Measurements from ENCODE around the gene SP9. TPM values are rescaled to one million over a fixed set of nuclear protein-coding genes. Genes with fewer than 3 reads are reported as not detected.

Gene SP9
- total and polyA plus RNA-seq, 10 of the 15 experiments (the other 5 are each of a cell fraction or from before 2014, with no cell fraction given), result not detected

- Histone ChIP-seq H3K4me2 (ENCODE audit: control insufficient read depth, insufficient read depth) (no peak overlapping the region), H3K9ac (ENCODE audit: control insufficient read depth, insufficient read depth, low read length) (no peak overlapping the region), H3K79me2 (ENCODE audit: control insufficient read depth, insufficient read depth, low read length) (no peaks in the 10 kb centered on the region), H3K27me3 (replicated peaks in 1 of 2; ENCODE audit: control insufficient read depth in 2 of 2, insufficient read depth in 2 of 2, low read length in 1 of 2) (no peaks in the 10 kb centered on the region), H4K20me1 (ENCODE audit: control insufficient read depth, insufficient read depth) (no peaks in the 10 kb centered on the region), H3K27ac (ENCODE audit: control insufficient read depth, insufficient read depth) (no peak overlapping the region), H3K4me3 (no peak overlapping the region), H2AFZ (ENCODE audit: control insufficient read depth, low read depth, low read length) (no peak overlapping the region), H3K36me3 (ENCODE audit: control insufficient read depth in 2 of 2, insufficient read depth in 2 of 2, low read length in 1 of 2) (no peaks in the 10 kb centered on the region), H3K4me1 (ENCODE audit: control insufficient read depth, insufficient read depth, low read length) (no peaks in the 10 kb centered on the region), H3K9me3 (replicated peaks; ENCODE audit: control insufficient read depth, insufficient read depth, low read length) (no peaks in the 10 kb centered on the region)
- CTCF ChIA-PET, result no interaction called here
- WGBS (ENCODE audit: insufficient coverage, insufficient replicate concordance, low lambda C conversion rate, missing lambda C conversion rate), result 60% methylated on average over 2 of the region's 2 CpGs
- intact Hi-C loops (cut with micrococcal nuclease; ENCODE audit: unreplicated experiment), result no loop called here
- in situ Hi-C loops (cut with MboI), result no loop called here
- SMC1A ChIA-PET (ENCODE audit: uncharacterized antibody, unreplicated experiment), result no interaction called here
- BruUV-seq (replicated peaks), result no TSS peak
- DNase-seq (ENCODE audit: low read depth, low spot score), result no peak
- RAD21 ChIA-PET (ENCODE audit: unreplicated experiment), result no interaction called here
- FAIRE-seq, result no peak
- POLR2A ChIA-PET, result no interaction called here
- ATAC-seq, result no peak
- TF ChIP-seq CHD1 (IDR thresholded peaks at IDR 0.05; ENCODE audit: low read depth, low read length) (no peak), PML (IDR thresholded peaks at IDR 0.05; ENCODE audit: low read length) (no peak), SP1 (IDR thresholded peaks at IDR 0.05; ENCODE audit: low read depth, low read length) (no peak)
These were observed 48.6 kb upstream of the SP9 start for GRCh38 chr2:174286172-174286571.

- 67% methylated on average over 1 of the region's 1 CpG for WGBS (ENCODE audit: insufficient coverage, insufficient replicate concordance, low lambda C conversion rate, missing lambda C conversion rate)
- Histone ChIP-seq H2AFZ (ENCODE audit: control insufficient read depth, low read depth, low read length) (no peak overlapping the region), H3K4me2 (ENCODE audit: control insufficient read depth, insufficient read depth) (no peak overlapping the region), H3K9ac (ENCODE audit: control insufficient read depth, insufficient read depth, low read length) (no peak overlapping the region), H3K27me3 (replicated peaks in 1 of 2; ENCODE audit: control insufficient read depth in 2 of 2, insufficient read depth in 2 of 2, low read length in 1 of 2) (no peaks in the 10 kb centered on the region), H3K4me3 (no peak overlapping the region), H3K9me3 (replicated peaks; ENCODE audit: control insufficient read depth, insufficient read depth, low read length) (no peaks in the 10 kb centered on the region), H3K4me1 (ENCODE audit: control insufficient read depth, insufficient read depth, low read length) (no peaks in the 10 kb centered on the region), H4K20me1 (ENCODE audit: control insufficient read depth, insufficient read depth) (no peaks in the 10 kb centered on the region), H3K27ac (ENCODE audit: control insufficient read depth, insufficient read depth) (no peak overlapping the region), H3K36me3 (ENCODE audit: control insufficient read depth in 2 of 2, insufficient read depth in 2 of 2, low read length in 1 of 2) (no peaks in the 10 kb centered on the region), H3K79me2 (ENCODE audit: control insufficient read depth, insufficient read depth, low read length) (no peaks in the 10 kb centered on the region)
- no peak for DNase-seq (ENCODE audit: low read depth, low spot score)
- no peak for TF ChIP-seq RAD51 (IDR thresholded peaks at IDR 0.05)
- no peak for TF ChIP-seq SIN3A (IDR thresholded peaks at IDR 0.05; ENCODE audit: low read depth, low read length)
- TF ChIP-seq TCF3 (IDR thresholded peaks at IDR 0.05; ENCODE audit: borderline replicate concordance, insufficient read depth, low read depth, low read length), result no peak
- TF ChIP-seq MTA3 (IDR thresholded peaks at IDR 0.05; ENCODE audit: borderline replicate concordance, low read length), result no peak
- no peak for TF ChIP-seq WRNIP1 (IDR thresholded peaks at IDR 0.05; ENCODE audit: borderline replicate concordance, low read depth, low read length)
- POLR2A ChIA-PET, result no interaction called here
- no peak for FAIRE-seq
- no TSS peak for BruUV-seq (replicated peaks)
- CTCF ChIA-PET, result interaction anchor here (0.7 to 1.4 kb wide), 2 partner anchors 8 to 105 kb away, joined by 3 to 4 read pairs; no protein-coding TSS in a partner anchor
- SMC1A ChIA-PET (ENCODE audit: uncharacterized antibody, unreplicated experiment), result no interaction called here
- no peak for ATAC-seq
- RAD21 ChIA-PET (ENCODE audit: unreplicated experiment), result no interaction called here
- intact Hi-C loops (cut with micrococcal nuclease; ENCODE audit: unreplicated experiment) (no loop called here), in situ Hi-C loops (cut with MboI) (no loop called here)
These were observed 41.8 kb upstream of the SP9 start for GRCh38 chr2:174292908-174293307.

Measured in GM12878 (cell line).